DOHH2 (cell line): ENCODE data around the gene FAM227B.

ENCODE experiments used
- CTCF ChIP-seq: fragments of 200-600 bp; sonication (generic); IDR thresholded peaks from one replicate; pipeline ENCODE4 v1.5.1; 2014; ENCODE audit warnings: antibody characterized with exemption, mild to moderate bottlenecking, low read depth, low read length; ENCODE audit not compliant: poor library complexity, severe bottlenecking
- EZH2phosphoT487 ChIP-seq: fragments of 200-600 bp; sonication (generic); IDR thresholded peaks from 2 replicates; pipeline ENCODE4 v1.6.1; 2017; ENCODE audit warnings: borderline replicate concordance, mild to moderate bottlenecking, antibody characterized with exemption, low read length, moderate library complexity, mixed read lengths

DNA sequence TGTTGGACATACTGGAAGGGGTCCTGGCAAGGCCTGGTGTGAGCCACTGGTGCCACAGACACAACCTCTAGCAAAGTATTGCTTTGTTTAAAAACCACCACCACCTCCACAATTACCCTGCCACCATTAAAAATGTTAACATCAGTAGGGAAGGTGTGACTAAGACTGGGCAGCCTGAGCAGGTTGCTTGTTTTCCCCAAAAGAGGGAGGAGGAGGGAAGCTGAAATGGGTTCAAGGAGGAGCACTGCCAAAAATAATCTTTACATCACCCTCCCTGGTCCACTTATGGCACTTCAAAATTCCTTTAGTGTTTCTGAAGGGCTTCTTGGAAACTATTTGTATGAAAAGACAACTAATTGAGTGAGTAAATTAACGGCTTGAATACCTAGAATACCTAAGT lies 297.4 kb downstream of the FAM227B start:
- no peak for TF ChIP-seq CTCF
- no peak for TF ChIP-seq EZH2phosphoT487
